Endothelial cell of umbilical vein (primary cell): ENCODE measurements around the gene CMBL. TPM values are rescaled to one million over a fixed set of nuclear protein-coding genes. Genes with fewer than 3 reads are reported as not detected.

Experiments
- BruUV-seq: library from RNA; stranded (reverse); fragments of 400-500 nt; replicated peaks from 2 replicates; lab custom pipeline; 2021; lab: Mats Ljungman, UMichigan
- CTCF ChIA-PET: fragments of 300-600, 350-600 bp; sonication (Branson Sonifier 250); formaldehyde crosslinking; loops from one replicate; lab custom pipeline; 2021; ENCODE audit warnings: antibody characterized with exemption, inconsistent platforms; lab: Charles Lee
- POLR2A ChIA-PET: fragments of 300-600, 350-600 bp; sonication (Branson Sonifier 250); formaldehyde crosslinking; loops from one replicate; lab custom pipeline; 2021; ENCODE audit warnings: antibody characterized with exemption, inconsistent platforms; lab: Charles Lee
- DNase-seq: peaks from one replicate; pipeline ENCODE4 v3.0.0-alpha.2; 2011; ENCODE audit warnings: low read depth, low spot score
- FAIRE-seq: peaks from 2 replicates; lab custom pipeline; 2011; peaks lifted over from hg19 to GRCh38; lab: Jason Lieb, UNC
- H2AFZ ChIP-seq: 2 replicates; pipeline ENCODE4 v1.6.0; 2012; ENCODE audit warnings: low read depth, low read length, control low read depth, inconsistent platforms
- H3K27ac ChIP-seq: 2 replicates; pipeline ENCODE4 v1.5.1; 2011; ENCODE audit warnings: low read depth, mild to moderate bottlenecking, control low read depth, low read length, moderate library complexity; ENCODE audit not compliant: insufficient read depth
- H3K27me3 ChIP-seq, 2 experiments: 2 replicates each; pipeline versions ENCODE4 v1.6.0 to v1.6.1; 2011; ENCODE audit warnings: low read length in 2 of 2, mixed read lengths in 1 of 2; ENCODE audit not compliant: control insufficient read depth in 2 of 2, insufficient read depth in 2 of 2
- H3K36me3 ChIP-seq, 2 experiments: 2 replicates in 1 of 2; 3 replicates in 1 of 2; pipeline ENCODE4 v1.5.1; 2011; ENCODE audit warnings: low read length in 2 of 2, mild to moderate bottlenecking in 1 of 2, moderate library complexity in 1 of 2; ENCODE audit not compliant: control insufficient read depth in 2 of 2, insufficient read depth in 2 of 2; ENCODE audit errors: extremely low read depth in 1 of 2
- H3K4me1 ChIP-seq: 3 replicates; pipeline ENCODE4 v1.5.1; 2011; ENCODE audit warnings: mild to moderate bottlenecking, low read length; ENCODE audit not compliant: control insufficient read depth, insufficient read depth; ENCODE audit errors: extremely low read depth
- H3K4me2 ChIP-seq: 2 replicates; pipeline ENCODE4 v1.6.1; 2011; ENCODE audit warnings: low read length, control low read depth, mixed read lengths; ENCODE audit not compliant: insufficient read depth
- H3K4me3 ChIP-seq, 3 experiments: fragments of 200-600 bp in 1 of 3; sonication (generic), shearing (Covaris generic) in 1 of 3; replicated peaks in 1 of 3; 2 replicates each; pipeline ENCODE4 v1.5.1; 2011 to 2016; ENCODE audit warnings: control low read depth in 3 of 3, low read length in 3 of 3, mild to moderate bottlenecking in 2 of 3, inconsistent platforms in 1 of 3, low read depth in 1 of 3, moderate library complexity in 1 of 3; ENCODE audit not compliant: insufficient read depth in 1 of 3
- H3K79me2 ChIP-seq: 2 replicates; pipeline ENCODE4 v1.6.0; 2012; ENCODE audit warnings: low read length, inconsistent platforms; ENCODE audit not compliant: control insufficient read depth, insufficient read depth
- H3K9ac ChIP-seq: replicated peaks from 2 replicates; pipeline ENCODE3; 2011; ENCODE audit warnings: low read length, control low read depth; ENCODE audit not compliant: insufficient read depth; ENCODE audit errors: extremely low read depth
- H3K9me1 ChIP-seq: replicated peaks from 3 replicates; pipeline ENCODE4 v1.6.0; 2011; ENCODE audit warnings: mild to moderate bottlenecking, low read length; ENCODE audit not compliant: control insufficient read depth, insufficient read depth; ENCODE audit errors: extremely low read depth
- H3K9me3 ChIP-seq: replicated peaks from 2 replicates; pipeline ENCODE4 v1.5.1; 2012; ENCODE audit warnings: low read length, inconsistent platforms; ENCODE audit not compliant: control insufficient read depth, insufficient read depth
- H4K20me1 ChIP-seq: replicated peaks from 2 replicates; pipeline ENCODE3; 2011; ENCODE audit warnings: mild to moderate bottlenecking, low read length; ENCODE audit not compliant: control insufficient read depth, insufficient read depth; ENCODE audit errors: extremely low read depth
- EZH2 ChIP-seq: IDR thresholded peaks from 2 replicates; pipeline ENCODE4 v1.6.1; 2012; ENCODE audit warnings: borderline replicate concordance, low read depth, mild to moderate bottlenecking, moderate library complexity, low read length, inconsistent platforms; ENCODE audit not compliant: severe bottlenecking
- FOS ChIP-seq: IDR thresholded peaks from 2 replicates; pipeline ENCODE4 v1.6.1; 2011; ENCODE audit warnings: mild to moderate bottlenecking, low read length, moderate library complexity, borderline replicate concordance; ENCODE audit not compliant: insufficient read depth
- GATA2 ChIP-seq: IDR thresholded peaks from 2 replicates; pipeline ENCODE4 v1.7.0; 2011; ENCODE audit warnings: low read depth, mild to moderate bottlenecking, moderate library complexity, mixed read lengths, low read length; ENCODE audit not compliant: insufficient read length, insufficient read depth
- JUN ChIP-seq: IDR thresholded peaks from 2 replicates; pipeline ENCODE4 v1.6.1; 2011; ENCODE audit warnings: borderline replicate concordance, low read depth; ENCODE audit not compliant: insufficient read length, insufficient read depth
- MAX ChIP-seq: IDR thresholded peaks from 2 replicates; pipeline ENCODE4 v1.6.1; 2011; ENCODE audit not compliant: insufficient read depth, insufficient read length
- MYC ChIP-seq: IDR thresholded peaks from one replicate; pipeline ENCODE4 v1.6.1; 2011; ENCODE audit warnings: mild to moderate bottlenecking, low read depth, low read length
- POLR2A ChIP-seq: IDR thresholded peaks from 2 replicates; pipeline ENCODE4 v1.6.1; 2012; ENCODE audit warnings: low read depth, mild to moderate bottlenecking, control low read depth, low read length
- POLR2AphosphoS5 ChIP-seq: IDR thresholded peaks from 2 replicates; pipeline ENCODE4 v1.6.1; 2012; ENCODE audit warnings: low read depth, mild to moderate bottlenecking, control low read depth, low read length, moderate library complexity; ENCODE audit not compliant: insufficient read depth
- dilution Hi-C: fragments of 300-500 bp; cut with MboI; formaldehyde crosslinking; loops from one replicate; pipeline ENCODE4 v1.15.0; 2019; ENCODE audit warnings: low sequenced_read_pairs; ENCODE audit not compliant: extremely low pct_ligation_motif_present
- intact Hi-C: fragments of 100-400 bp; cut with micrococcal nuclease; formaldehyde crosslinking; loops from one replicate; pipeline ENCODE4 v1.10.0; 2022
- polyA plus RNA-seq, 4 experiments: library from polyadenylated mRNA; depleted of rRNA in 3 of 4; stranded (reverse) in 3 of 4; unstranded in 1 of 4; fragments of >200 nt; gene quantifications; 2 replicates each; pipeline versions ENCODE4 v1.2.1 to v1.2.3, GENCODE V29; 2011 to 2012; ENCODE audit warnings: missing spikeins in 1 of 4
- total RNA-seq: library from RNA; stranded (reverse); gene quantifications from 2 replicates; pipeline ENCODE4 v1.2.3, GENCODE V29; 2021
- TF ChIP-seq, protein P1 (sequence below), 2 donors: IDR thresholded peaks; 1 replicate in 1 of 2; 2 replicates in 1 of 2; pipeline ENCODE4 v1.5.1; 2011; ENCODE audit warnings: low read length in 2 of 2, mild to moderate bottlenecking in 2 of 2, moderate library complexity in 2 of 2, control low read depth in 1 of 2, inconsistent platforms in 1 of 2, low read depth in 1 of 2; ENCODE audit not compliant: insufficient read depth in 1 of 2; ENCODE audit errors: extremely low read depth in 1 of 2

CMBL gene
- total and polyA plus RNA-seq, 2 donors (not counting 3 experiments of a cell fraction or from before 2014, with no cell fraction given) = 15.9 to 19.8 TPM

- dilution Hi-C loops = no loop called here
- intact Hi-C loops = no loop called here
- FAIRE-seq (no peak), DNase-seq (no peak)
- ChIA-PET CTCF (interaction anchor here (1.1 to 1.7 kb wide), 2 partner anchors 11 to 13 kb away, joined by 3 read pairs; no protein-coding TSS in a partner anchor), POLR2A (no interaction called here)
- H3K79me2 ChIP-seq = no peaks in the 10 kb centered on the region
- no peak overlapping the region for H3K9ac ChIP-seq
- H2AFZ ChIP-seq = no peak overlapping the region
- peaks cover 0 to under 1% of the 10 kb centered on the region in 2 experiments for H3K27me3 ChIP-seq
- no peaks in the 10 kb centered on the region for H4K20me1 ChIP-seq
- no peak overlapping the region for H3K27ac ChIP-seq
- no TSS peak for BruUV-seq
- H3K4me2 ChIP-seq = no peak overlapping the region
- no peaks in the 10 kb centered on the region for H3K4me1 ChIP-seq
- no peaks in the 10 kb centered on the region for H3K9me1 ChIP-seq
- no peaks in the 10 kb centered on the region for H3K36me3 ChIP-seq
- no peaks in the 10 kb centered on the region for H3K9me3 ChIP-seq
- no peak for TF ChIP-seq POLR2AphosphoS5
- TF ChIP-seq, protein P1, sequence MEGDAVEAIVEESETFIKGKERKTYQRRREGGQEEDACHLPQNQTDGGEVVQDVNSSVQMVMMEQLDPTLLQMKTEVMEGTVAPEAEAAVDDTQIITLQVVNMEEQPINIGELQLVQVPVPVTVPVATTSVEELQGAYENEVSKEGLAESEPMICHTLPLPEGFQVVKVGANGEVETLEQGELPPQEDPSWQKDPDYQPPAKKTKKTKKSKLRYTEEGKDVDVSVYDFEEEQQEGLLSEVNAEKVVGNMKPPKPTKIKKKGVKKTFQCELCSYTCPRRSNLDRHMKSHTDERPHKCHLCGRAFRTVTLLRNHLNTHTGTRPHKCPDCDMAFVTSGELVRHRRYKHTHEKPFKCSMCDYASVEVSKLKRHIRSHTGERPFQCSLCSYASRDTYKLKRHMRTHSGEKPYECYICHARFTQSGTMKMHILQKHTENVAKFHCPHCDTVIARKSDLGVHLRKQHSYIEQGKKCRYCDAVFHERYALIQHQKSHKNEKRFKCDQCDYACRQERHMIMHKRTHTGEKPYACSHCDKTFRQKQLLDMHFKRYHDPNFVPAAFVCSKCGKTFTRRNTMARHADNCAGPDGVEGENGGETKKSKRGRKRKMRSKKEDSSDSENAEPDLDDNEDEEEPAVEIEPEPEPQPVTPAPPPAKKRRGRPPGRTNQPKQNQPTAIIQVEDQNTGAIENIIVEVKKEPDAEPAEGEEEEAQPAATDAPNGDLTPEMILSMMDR (IDR thresholded peaks at IDR 0.05; ENCODE audit: extremely low read depth in 1 of 2, insufficient read depth in 1 of 2, low read depth in 1 of 2, low read length in 2 of 2) = no peak
- no peak for TF ChIP-seq POLR2A
- no peak for TF ChIP-seq MYC
- no peak overlapping the region for H3K4me3 ChIP-seq
These were observed 31.0 kb downstream of the CMBL start for GRCh38 chr5:10276691-10277090.

DNA sequence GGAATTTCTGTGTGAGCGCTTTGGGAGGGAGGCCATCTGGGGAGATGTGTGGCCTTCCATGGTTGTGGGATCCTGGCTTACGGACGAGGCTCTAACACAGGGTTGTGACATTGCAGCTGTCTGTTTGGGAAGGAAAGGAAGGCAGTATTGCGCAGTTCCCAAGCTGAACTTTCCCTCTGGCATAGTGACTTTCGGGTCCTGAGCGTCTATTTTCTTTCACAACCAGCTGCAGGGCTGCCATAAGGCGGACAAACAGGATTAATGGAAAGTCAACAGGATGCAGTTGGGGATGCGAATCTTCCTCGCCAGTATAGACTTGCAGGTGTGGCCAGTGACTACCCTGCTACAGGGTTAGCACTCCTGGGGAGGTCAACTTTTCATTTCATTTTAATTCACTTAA is 31.7 kb downstream of the CMBL start:
- intact Hi-C loops = no loop called here
- no peak for DNase-seq

More for the DNA sequence above, 31.7 kb downstream of the CMBL start:
- H3K4me2 ChIP-seq = no peak overlapping the region
- TF ChIP-seq EZH2 (no peak), JUN (no peak), GATA2 (no peak), POLR2AphosphoS5 (no peak), FOS (no peak), MYC (no peak), MAX (no peak), POLR2A (no peak)
- TF ChIP-seq, protein P1 (IDR thresholded peaks at IDR 0.05; ENCODE audit: extremely low read depth in 1 of 2, insufficient read depth in 1 of 2, low read depth in 1 of 2, low read length in 2 of 2) = no peak
- no peaks in the 10 kb centered on the region for H3K9me1 ChIP-seq
- H4K20me1 ChIP-seq = no peaks in the 10 kb centered on the region
- dilution Hi-C loops = no loop called here
- H3K36me3 ChIP-seq = no peaks in the 10 kb centered on the region
- no peak overlapping the region for H3K4me3 ChIP-seq
- no peaks in the 10 kb centered on the region for H3K4me1 ChIP-seq
- H3K79me2 ChIP-seq = no peaks in the 10 kb centered on the region
- no TSS peak for BruUV-seq
- H3K27ac ChIP-seq = no peak overlapping the region
- FAIRE-seq = no peak
- POLR2A ChIA-PET = no interaction called here
- H3K9ac ChIP-seq = no peak overlapping the region
- CTCF ChIA-PET = interaction anchor here (1.1 kb wide), 1 partner anchor 10 kb away, joined by 3 read pairs; no protein-coding TSS in a partner anchor
- H2AFZ ChIP-seq = no peak overlapping the region
- no peaks in the 10 kb centered on the region for H3K9me3 ChIP-seq
- H3K27me3 ChIP-seq = peaks cover 0 to 5% of the 10 kb centered on the region in 2 experiments
